Loucy (cell line): ENCODE measurements around the gene MUCL3.

Experiments
- H2AFZ ChIP-seq: fragments of 200-600 bp; sonication (generic); 2 replicates; pipeline ENCODE4 v1.6.0; 2016; ENCODE audit warnings: antibody characterized with exemption, mild to moderate bottlenecking, low read length, moderate library complexity
- H3F3A ChIP-seq: fragments of 200-600 bp; 2 replicates; pipeline ENCODE4 v1.6.0; 2016; ENCODE audit warnings: antibody characterized with exemption, low read depth, mild to moderate bottlenecking
- H3K27me3 ChIP-seq: fragments of 200-600 bp; sonication (generic); 2 replicates; pipeline ENCODE4 v1.6.1; 2014; ENCODE audit warnings: low read length, mild to moderate bottlenecking; ENCODE audit not compliant: insufficient read depth, poor library complexity, severe bottlenecking
- H3K36me3 ChIP-seq: fragments of 200-600 bp; sonication (generic); 2 replicates; pipeline ENCODE4 v1.6.1; 2016; ENCODE audit warnings: low read length; ENCODE audit not compliant: insufficient read depth
- H3K4me1 ChIP-seq: fragments of 200-600 bp; sonication (generic); 2 replicates; pipeline ENCODE4 v1.5.1; 2014; ENCODE audit warnings: low read length, mild to moderate bottlenecking; ENCODE audit not compliant: insufficient read depth, poor library complexity, severe bottlenecking
- H3K4me2 ChIP-seq: fragments of 200-600 bp; sonication (generic); 2 replicates; pipeline ENCODE4 v1.6.0; 2014; ENCODE audit warnings: antibody characterized with exemption, low read length, low read depth, mild to moderate bottlenecking; ENCODE audit not compliant: poor library complexity, severe bottlenecking
- H3K4me3 ChIP-seq: fragments of 200-600 bp; sonication (generic); 2 replicates; pipeline ENCODE4 v1.5.1; 2014; ENCODE audit warnings: low read length, mild to moderate bottlenecking, mixed read lengths; ENCODE audit not compliant: poor library complexity, severe bottlenecking
- H3K79me2 ChIP-seq: fragments of 200-600 bp; sonication (generic); 2 replicates; pipeline ENCODE4 v1.6.1; 2014; ENCODE audit warnings: low read length; ENCODE audit not compliant: insufficient read depth
- H3K9ac ChIP-seq: fragments of 200-600 bp; sonication (generic); 2 replicates; pipeline ENCODE4 v1.6.0; 2014; ENCODE audit warnings: mild to moderate bottlenecking, low read depth, low read length, moderate library complexity; ENCODE audit not compliant: poor library complexity, severe bottlenecking
- H3K9me2 ChIP-seq: fragments of 200-600 bp; sonication (generic); replicated peaks from 2 replicates; pipeline ENCODE4 v1.6.1; 2016; ENCODE audit warnings: low read depth, low read length, mixed read lengths
- H3K9me3 ChIP-seq: fragments of 200-600 bp; sonication (generic); 2 replicates; pipeline ENCODE4 v1.6.1; 2014; ENCODE audit warnings: mild to moderate bottlenecking, antibody characterized with exemption, low read length, low read depth; ENCODE audit not compliant: insufficient read depth
- H4K20me1 ChIP-seq: fragments of 200-600 bp; sonication (generic); 2 replicates; pipeline ENCODE4 v1.6.0; 2014; ENCODE audit warnings: antibody characterized with exemption, low read length, mild to moderate bottlenecking; ENCODE audit not compliant: insufficient read depth, poor library complexity, severe bottlenecking
- CTCF ChIP-seq: fragments of 200-600 bp; sonication (generic); conservative IDR thresholded peaks from 2 replicates; pipeline ENCODE4 v1.5.1; 2014; ENCODE audit warnings: mild to moderate bottlenecking, antibody characterized with exemption, low read length
- EZH2phosphoT487 ChIP-seq: fragments of 200-600 bp; IDR thresholded peaks from 2 replicates; pipeline ENCODE4 v1.6.1; 2018; ENCODE audit warnings: antibody characterized with exemption, mild to moderate bottlenecking, moderate library complexity, borderline replicate concordance

The MUCL3 gene

GRCh38 chr6:30894935-30895334, 45.8 kb upstream of the MUCL3 start:
- no peaks in the 10 kb centered on the region for H3K9me3 ChIP-seq
- no peaks in the 10 kb centered on the region for H4K20me1 ChIP-seq
- H3K4me3 ChIP-seq = no peak overlapping the region
- H3K36me3 ChIP-seq = no peaks in the 10 kb centered on the region
- H3K79me2 ChIP-seq = no peaks in the 10 kb centered on the region
- no peak overlapping the region for H3K4me2 ChIP-seq
- H3F3A ChIP-seq = no peaks in the 10 kb centered on the region
- no peak overlapping the region for H3K9ac ChIP-seq
- TF ChIP-seq EZH2phosphoT487 = no peak
- no peak for TF ChIP-seq CTCF
- H3K4me1 ChIP-seq = no peaks in the 10 kb centered on the region
- H3K9me2 ChIP-seq = no peaks in the 10 kb centered on the region
- no peaks in the 10 kb centered on the region for H3K27me3 ChIP-seq
- no peak overlapping the region for H2AFZ ChIP-seq

- no peak overlapping the region for H3K4me2 ChIP-seq
- no peaks in the 10 kb centered on the region for H3K4me1 ChIP-seq
- no peaks in the 10 kb centered on the region for H3K9me2 ChIP-seq
- no peaks in the 10 kb centered on the region for H4K20me1 ChIP-seq
- no peaks in the 10 kb centered on the region for H3K36me3 ChIP-seq
- no peak overlapping the region for H2AFZ ChIP-seq
- no peak for TF ChIP-seq CTCF
- no peak for TF ChIP-seq EZH2phosphoT487
- H3K79me2 ChIP-seq = no peaks in the 10 kb centered on the region
- no peaks in the 10 kb centered on the region for H3K9me3 ChIP-seq
- no peak overlapping the region for H3K4me3 ChIP-seq
- no peak overlapping the region for H3K9ac ChIP-seq
- no peaks in the 10 kb centered on the region for H3F3A ChIP-seq
- H3K27me3 ChIP-seq = no peaks in the 10 kb centered on the region
Observed at GRCh38 chr6:30895343-30895742, 45.4 kb upstream of the MUCL3 start.

GRCh38 chr6:30896541-30896940, 44.2 kb upstream of the MUCL3 start:
- Histone ChIP-seq H3K4me3 (no peak overlapping the region), H3K79me2 (no peaks in the 10 kb centered on the region), H3K9ac (no peak overlapping the region), H3K36me3 (no peaks in the 10 kb centered on the region), H3K4me2 (no peak overlapping the region), H3K4me1 (no peaks in the 10 kb centered on the region), H3K9me3 (no peaks in the 10 kb centered on the region), H3F3A (no peaks in the 10 kb centered on the region), H2AFZ (no peak overlapping the region), H4K20me1 (no peaks in the 10 kb centered on the region), H3K9me2 (no peaks in the 10 kb centered on the region), H3K27me3 (no peaks in the 10 kb centered on the region)
- no peak for TF ChIP-seq EZH2phosphoT487
- TF ChIP-seq CTCF = no peak
